HG03432 (cell line): ENCODE results near the gene SLIT1.

Experiments used
- ATAC-seq: cut with Tn5 transposase; IDR thresholded peaks from one replicate; pipeline ENCODE4 v1.9.1; 2021; ENCODE audit warnings: mild to moderate bottlenecking, moderate library complexity; ENCODE audit not compliant: unreplicated experiment

Gene SLIT1

GRCh38 chr10:96984541-96985131 is 201.1 kb downstream of the SLIT1 start:
- peak; percentile 75 for ATAC-seq

GRCh38 chr10:96982149-96982930 is 203.4 kb downstream of the SLIT1 start:
- no peak for ATAC-seq

DNA sequence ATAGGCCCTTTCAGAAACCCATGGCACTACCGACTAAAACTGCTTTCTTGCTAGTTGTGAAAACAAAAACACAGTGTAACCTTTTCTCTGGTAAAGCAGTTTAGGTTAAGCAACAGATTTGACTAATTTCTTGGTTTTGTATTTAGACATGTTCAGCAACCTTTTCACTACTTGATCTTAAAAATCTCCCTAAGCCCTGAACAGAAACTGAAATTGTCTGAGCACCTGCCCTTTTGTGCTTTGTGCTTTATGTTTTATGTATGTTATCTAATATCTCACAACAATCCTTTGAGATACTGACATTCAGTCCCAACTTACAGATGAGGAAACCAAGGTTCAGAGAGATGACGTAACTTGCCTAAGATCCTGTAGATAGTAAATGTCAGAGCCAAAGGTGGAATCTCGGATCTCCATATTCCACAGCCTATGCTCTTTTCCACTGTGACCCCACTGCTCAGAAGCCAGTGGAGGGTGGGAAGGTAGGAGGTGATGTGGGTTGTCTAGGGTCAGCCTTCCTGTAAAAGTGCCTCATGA is 207.1 kb downstream of the SLIT1 start:
- ATAC-seq: peak; percentile 78

- ATAC-seq: no peak
These were observed 210.6 kb downstream of the SLIT1 start for GRCh38 chr10:96975136-96975535.

- ATAC-seq: no peak
These were observed 211.7 kb downstream of the SLIT1 start for GRCh38 chr10:96973809-96974747.

DNA sequence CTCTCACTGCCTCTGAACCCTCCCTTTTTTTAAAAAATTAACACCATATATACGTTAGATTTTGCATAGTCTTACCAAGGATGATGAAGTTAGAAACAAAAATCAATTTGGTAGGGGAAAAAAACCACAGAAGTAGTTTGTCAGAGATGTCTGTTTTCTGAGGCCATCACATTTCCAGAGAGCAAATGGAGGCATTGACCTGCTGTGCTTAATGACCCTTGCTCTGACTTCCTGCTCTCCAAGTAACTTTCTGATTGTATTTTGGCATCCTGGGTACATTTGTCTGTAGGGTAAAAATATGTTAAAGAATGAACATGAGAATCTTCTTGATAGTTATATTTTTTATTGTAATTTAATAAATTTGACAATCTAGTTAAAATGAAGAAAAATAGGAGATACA is 213.5 kb downstream of the SLIT1 start:
- ATAC-seq: no peak

DNA sequence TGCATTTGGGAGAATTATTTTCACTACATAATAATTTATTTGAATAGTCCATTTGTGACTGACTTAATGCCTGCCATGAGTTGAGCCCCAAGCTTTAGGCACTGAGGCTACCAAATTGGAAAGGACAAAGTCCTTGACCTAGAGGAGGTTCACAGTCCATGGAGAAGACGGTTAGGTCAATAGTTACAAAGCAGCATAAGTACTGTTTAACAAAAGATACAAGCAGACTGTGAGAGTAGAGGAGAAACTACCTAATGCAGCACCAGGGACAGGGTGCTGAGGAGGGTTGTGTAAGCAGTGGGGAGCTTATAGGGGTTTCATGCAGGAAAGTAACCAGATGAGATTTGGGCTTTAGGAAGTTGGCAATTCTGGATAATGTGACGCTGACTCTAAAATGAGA is 214.4 kb downstream of the SLIT1 start:
- ATAC-seq: no peak

DNA sequence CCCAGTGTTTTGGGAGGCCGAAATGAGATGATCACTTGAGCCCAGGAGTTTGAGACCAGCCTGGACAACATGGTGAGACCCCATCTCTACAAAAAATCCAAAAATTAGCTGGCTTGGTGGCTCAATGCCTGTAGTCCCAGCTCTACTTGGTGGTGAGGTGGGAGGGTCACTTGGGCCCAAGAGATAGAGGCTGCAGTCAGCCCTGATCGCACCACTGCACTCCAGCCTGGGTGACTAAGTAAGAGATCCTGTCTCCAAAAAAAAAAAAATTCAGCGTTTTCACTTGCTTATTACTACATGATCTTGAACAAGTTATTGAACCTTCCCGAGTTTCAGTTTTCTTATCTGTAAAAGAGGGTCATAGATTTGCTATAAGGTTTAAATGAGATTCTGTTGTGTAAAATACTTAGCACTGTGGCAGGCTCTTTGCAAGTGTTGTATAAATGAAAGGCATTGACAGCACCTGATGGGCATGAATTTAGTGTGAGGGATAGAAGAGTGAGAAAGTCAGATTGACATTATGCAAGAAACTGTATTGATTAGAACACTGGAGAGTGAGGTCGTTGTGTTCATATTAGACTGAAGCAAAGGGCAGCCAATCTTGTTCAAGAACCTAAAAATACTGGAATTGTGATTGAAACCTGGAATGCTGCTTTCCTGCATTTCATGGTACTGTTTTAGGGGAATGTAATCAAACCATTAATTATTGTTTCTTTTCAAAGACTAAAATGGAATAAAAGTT is 216.9 kb downstream of the SLIT1 start:
- no peak for ATAC-seq

GRCh38 chr10:96967847-96968246 is 217.9 kb downstream of the SLIT1 start:
- no peak for ATAC-seq

DNA sequence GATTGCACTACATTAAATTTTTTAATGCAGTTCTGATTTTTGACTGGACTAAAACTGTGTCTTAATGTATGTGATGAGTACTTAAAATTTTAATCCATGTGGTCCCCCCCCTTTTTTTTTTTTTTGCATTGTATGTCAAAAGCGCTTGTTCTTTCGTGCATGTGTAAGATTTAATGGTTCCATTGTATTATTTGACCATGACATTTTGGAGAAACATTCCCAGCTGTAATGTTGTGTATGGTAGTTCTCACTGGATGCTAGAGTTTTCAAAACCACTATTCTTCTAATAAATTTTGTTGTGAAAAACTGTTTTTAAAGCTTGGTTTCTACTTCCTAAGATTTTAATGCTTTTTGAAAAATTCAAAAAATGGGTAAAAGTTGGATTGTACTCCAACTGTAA is 221.6 kb downstream of the SLIT1 start:
- no peak for ATAC-seq

DNA sequence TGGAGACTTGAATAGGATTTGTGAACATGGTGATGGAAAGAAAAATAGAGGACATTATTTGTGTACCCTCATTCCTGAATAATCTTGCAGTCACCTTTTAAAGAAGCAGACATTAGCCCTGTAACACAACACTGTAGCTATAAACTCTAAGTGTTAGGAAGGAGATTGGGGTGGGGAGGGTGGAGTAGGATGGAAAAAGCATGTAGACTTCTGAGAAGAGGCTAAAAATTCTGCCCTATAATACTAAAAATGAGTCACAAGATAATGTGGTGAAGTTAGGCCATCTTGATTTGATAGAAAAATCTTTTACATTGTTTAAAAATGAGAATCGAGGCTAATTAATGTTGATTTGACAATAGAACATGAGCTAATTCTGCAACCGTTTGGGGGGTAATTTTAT is 224.9 kb downstream of the SLIT1 start:
- ATAC-seq: no peak

- ATAC-seq: no peak
These were observed 226.0 kb downstream of the SLIT1 start for GRCh38 chr10:96959733-96960132.

DNA sequence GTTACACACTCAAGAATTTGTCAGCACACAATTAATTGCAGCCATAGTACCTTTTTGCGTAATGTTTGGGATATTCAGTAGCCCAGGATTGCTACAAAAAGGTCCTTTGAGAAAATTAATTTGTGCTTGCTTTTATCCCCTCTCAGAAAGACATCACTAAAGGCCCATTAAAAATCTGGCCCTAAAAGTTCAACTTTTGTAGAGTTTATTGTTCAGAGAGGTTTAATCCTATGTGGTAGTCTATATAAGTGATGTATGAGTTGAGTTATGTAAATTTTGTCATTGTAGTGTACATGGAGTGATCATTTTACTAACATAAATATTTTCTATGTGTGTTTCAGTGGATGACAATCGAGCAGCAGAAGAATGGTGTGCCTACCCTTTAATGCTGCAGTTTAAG is 227.7 kb downstream of the SLIT1 start:
- no peak for ATAC-seq

GRCh38 chr10:96955794-96956193 is 230.0 kb downstream of the SLIT1 start:
- ATAC-seq: no peak

DNA sequence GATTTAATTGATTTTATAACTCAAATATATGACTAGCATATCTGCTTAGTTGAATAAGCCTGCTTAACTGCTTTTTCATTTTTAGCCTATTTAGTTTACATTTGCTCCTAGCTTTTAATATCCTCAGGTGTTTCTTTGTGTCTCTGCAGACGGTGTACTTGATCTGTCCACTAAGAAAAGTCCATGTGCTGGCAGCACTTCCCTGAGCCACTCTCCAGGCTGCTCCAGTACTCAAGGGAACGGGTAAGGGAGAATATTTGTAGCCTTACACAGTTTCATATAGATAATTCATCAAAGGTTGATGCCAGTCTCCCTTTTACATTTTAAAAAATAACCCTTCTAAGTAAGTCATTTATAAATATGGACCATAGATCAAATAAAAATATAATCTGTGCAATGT is 233.8 kb downstream of the SLIT1 start:
- no peak for ATAC-seq

- no peak for ATAC-seq
These were observed 236.6 kb downstream of the SLIT1 start for GRCh38 chr10:96949039-96949683.
